ENCODE measurements around the gene CALML6.

DNA sequence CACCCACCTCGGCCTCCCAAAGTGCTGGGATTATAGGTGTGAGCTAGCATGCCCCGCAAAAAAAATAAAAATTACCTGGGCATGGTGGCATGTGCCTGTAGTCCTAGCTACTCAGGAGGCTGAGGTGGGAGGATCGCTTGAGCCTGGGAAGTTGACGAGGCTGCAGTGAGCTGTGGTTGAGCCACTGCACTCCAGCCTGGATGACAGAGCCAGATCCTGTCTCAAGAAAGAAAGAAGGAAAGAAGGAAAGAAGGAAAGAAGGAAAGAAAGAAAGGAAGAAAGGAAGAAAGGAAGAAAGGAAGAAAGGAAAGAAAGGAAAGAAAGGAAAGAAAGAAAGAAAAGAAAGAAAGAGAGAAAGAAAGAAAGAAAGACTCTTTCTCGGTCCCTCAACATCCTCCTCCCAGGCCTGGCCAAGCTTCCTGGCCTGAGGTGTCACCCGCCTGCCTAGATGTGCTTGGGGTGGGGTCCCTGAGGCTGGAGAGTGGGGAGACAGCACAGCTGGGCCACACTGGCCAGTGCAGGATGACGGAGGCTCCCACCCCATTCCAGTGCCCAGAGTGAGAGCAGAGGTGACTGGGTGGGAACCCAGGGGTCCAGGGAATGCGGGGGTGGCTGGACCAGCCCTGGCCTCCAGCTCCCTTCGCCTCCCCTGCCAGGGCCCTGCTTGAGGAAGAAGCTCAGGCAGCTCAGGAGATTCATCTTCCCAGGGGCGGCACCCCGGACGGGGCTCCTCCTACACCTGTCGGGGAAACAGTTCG, 14.0 kb upstream of the CALML6 start:
- TF ChIP-seq EZH2 (IDR thresholded peaks at IDR 0.05): no peak
- TF ChIP-seq POLR2AphosphoS5 (IDR thresholded peaks at IDR 0.05; ENCODE audit: borderline replicate concordance, low read depth, low read length): no peak

Data from SK-N-MC (cell line).